HG03135 (cell line): ENCODE data around the gene LGALS12.
"Not testable (repeated sequence)": the region's sequence is repeated elsewhere in the genome, so short reads cannot be mapped to it uniquely, and the experiment has no call there.

Experiments
- ATAC-seq: cut with Tn5 transposase; IDR thresholded peaks from one replicate; pipeline ENCODE4 v1.9.1; 2021; ENCODE audit warnings: mild to moderate bottlenecking, moderate library complexity; ENCODE audit not compliant: unreplicated experiment

LGALS12 gene

GRCh38 chr11:63532117-63532516 is 26.2 kb downstream of the LGALS12 start:
- no peak for ATAC-seq

DNA sequence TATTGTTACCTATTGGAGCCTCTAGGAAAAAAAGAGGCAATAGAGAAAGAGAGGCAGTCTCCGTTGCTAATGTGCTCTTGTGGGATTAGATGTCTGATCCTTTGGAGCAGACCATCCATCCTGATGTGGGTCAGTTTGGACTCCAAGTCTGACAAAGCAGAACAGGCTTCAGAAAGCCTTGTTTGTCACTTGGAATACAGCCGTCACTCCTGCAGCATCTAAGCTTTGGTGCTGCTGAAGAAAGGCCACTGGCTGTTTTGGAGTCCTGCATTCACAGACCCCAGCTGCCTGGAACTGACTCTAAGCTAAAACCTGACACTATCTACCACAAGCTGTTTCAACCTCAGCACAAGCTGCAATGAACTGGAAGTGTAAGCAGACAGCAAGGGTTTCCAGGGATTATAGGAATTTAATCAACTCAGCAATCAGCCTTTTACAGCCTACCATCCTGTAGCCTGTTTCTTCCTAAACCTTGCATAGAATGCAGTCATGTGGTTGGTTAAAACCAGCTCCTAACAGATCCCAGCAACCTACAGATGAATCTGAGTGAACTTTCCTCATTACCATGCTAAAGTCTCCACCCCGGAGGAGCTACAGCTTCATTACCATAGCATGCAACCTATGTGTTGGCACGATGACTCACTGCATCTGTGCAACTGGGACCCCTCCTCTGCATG is 27.1 kb downstream of the LGALS12 start:
- ATAC-seq: no peak

DNA sequence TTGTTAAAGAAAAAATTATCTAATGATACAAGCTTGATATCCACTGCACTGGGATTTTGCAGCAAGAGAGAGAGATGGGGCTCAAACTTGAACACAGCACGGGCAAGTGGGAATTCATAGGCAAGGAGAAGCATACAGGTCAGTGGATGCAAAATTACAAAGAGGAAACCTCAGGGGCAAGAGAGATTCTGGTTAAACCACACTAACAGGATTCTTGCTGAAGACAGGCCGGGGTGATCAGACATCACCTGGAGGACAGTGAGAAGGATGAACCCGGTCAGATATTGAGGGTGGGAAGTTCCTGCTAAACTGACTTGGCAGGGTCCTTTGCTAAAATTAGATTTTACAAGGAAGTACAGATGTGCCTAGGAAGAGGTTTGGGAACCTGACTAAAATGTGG is 28.2 kb downstream of the LGALS12 start:
- ATAC-seq: no peak

GRCh38 chr11:63534895-63535461 is 29.1 kb downstream of the LGALS12 start:
- peak; percentile 42 for ATAC-seq

GRCh38 chr11:63535734-63536133 is 29.9 kb downstream of the LGALS12 start:
- no peak for ATAC-seq

GRCh38 chr11:63536669-63537292 is 30.9 kb downstream of the LGALS12 start, which contains the start of gene PLAAT4:
Gene PLAAT4, plus strand, starts transcription at chr11:63536808. Its CDS starts 61 bp downstream, at chr11:63536869.
- no peak for ATAC-seq

GRCh38 chr11:63537293-63538101 is 31.6 kb downstream of the LGALS12 start:
- ATAC-seq: no peak

DNA sequence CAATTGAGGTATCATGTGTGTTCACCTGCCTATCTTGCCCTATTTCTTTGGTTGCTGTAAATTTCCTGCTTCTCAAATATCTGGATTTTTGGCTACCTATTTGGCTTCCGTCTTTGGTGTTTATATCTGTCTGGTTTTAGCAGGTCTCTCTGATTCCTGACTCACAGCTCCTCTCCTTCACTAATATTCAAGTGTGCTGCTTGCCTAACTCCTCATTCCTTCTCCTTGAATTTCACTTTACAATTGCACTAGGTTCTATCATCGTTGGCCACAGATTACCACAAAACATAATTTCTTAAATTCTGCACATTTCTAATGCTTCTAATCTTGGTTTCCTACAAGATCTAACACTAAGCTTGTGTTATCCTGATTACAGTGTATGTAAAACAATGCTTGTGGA is 36.6 kb downstream of the LGALS12 start:
- ATAC-seq: not testable (repeated sequence)

DNA sequence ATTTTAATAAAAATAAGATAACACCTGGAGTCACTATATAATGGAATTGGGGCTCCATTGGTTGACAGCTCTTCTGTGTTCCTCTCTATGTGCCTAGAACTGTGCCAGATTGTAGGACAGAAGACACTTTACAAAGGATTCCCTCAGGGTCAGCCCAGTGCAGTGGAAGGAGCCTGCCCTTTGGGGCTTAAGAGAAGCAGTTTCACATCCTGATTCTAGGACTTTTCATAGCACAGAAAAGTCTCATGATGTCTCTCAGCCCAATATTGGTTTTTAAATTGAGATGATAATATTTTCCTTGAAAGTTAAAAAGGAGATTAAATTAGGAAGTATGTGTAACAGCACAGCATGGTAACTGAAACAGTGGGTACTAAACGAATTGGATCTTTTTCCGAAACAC is 37.8 kb downstream of the LGALS12 start:
- ATAC-seq: no peak

DNA sequence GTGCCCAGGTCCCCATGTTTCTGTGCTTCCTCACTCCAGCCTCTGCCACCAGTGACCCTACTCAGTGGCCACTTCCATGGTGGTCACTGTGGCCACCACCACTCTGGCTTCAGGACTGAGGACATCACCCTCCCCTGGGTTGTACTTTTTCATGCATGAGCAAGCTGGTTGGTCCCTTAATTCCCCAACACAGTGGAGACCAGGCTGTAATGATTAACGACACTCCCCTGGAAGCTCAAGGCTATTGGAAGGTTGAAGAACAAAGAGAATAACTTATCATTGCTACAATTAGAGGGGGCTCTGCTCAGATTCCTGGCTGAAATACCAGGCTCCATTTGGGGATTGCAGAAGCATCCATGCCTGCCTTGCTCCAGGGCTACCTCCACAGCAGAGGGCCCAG is 41.2 kb downstream of the LGALS12 start:
- no peak for ATAC-seq

DNA sequence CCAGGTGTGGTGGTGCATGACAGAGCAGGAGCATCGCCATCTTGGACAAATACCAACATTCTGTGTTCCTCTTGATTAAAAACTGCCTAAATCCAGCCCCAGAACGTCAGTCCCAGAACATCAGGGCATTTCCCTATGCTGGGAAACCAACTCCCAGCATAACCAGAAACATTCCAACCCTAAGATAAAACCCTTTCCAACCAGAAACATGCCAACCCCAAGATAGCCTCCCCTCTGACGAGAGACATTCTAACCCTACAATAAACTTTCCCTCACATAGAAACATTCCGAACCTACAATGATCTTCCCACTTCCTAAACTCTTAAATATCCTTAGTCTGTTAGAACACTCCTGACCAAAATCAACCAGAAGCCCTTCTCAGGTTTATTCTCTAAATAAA is 42.3 kb downstream of the LGALS12 start:
- no peak for ATAC-seq

GRCh38 chr11:63549411-63549810 is 43.5 kb downstream of the LGALS12 start:
- ATAC-seq: no peak

GRCh38 chr11:63550156-63550700 is 44.3 kb downstream of the LGALS12 start:
- ATAC-seq: not testable (repeated sequence)

- no peak for ATAC-seq
These were observed 45.4 kb downstream of the LGALS12 start for GRCh38 chr11:63551091-63551888.

GRCh38 chr11:63551889-63552266 is 46.0 kb downstream of the LGALS12 start:
- no peak for ATAC-seq

DNA sequence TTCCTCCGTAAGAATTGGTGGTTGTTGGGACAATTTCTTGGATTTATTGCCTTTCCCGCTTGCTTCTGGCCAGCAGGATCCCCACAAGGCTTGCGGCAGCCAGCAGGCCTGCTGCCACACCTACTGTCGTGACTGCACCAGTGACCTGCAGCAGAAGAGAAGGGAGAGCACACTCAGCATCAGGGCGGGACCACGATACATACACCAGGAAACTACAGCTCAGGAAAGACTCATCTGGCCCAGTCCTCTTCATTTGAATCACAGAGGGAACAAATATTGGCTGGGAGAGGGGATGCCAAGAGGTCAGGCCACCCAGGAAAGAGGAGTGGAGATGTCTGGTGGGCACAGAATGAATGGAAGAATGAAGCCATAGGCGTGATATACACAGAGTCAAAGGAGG is 47.0 kb downstream of the LGALS12 start:
- no peak for ATAC-seq

DNA sequence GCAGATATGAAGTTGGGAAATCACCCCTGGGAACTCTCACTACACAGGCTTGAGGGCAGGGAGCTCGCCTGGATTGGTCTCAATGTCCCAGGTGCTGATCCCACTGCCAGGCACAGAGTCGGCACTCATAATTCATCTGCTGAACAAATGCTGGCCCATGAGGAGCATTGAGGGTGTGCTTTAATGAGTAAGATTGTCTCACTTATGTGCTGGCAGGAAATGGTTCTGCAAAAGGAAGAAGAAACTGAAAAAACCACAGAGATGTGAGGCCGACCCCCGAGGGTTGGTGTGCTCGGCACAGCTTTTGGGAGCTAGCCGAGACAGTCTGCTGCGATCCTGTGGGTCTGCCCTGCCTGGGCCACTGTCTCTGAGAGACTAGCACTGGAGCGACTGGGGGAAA is 47.9 kb downstream of the LGALS12 start:
- peak; percentile 77 for ATAC-seq

- ATAC-seq: no peak
These were observed 49.0 kb downstream of the LGALS12 start for GRCh38 chr11:63554877-63555223.

DNA sequence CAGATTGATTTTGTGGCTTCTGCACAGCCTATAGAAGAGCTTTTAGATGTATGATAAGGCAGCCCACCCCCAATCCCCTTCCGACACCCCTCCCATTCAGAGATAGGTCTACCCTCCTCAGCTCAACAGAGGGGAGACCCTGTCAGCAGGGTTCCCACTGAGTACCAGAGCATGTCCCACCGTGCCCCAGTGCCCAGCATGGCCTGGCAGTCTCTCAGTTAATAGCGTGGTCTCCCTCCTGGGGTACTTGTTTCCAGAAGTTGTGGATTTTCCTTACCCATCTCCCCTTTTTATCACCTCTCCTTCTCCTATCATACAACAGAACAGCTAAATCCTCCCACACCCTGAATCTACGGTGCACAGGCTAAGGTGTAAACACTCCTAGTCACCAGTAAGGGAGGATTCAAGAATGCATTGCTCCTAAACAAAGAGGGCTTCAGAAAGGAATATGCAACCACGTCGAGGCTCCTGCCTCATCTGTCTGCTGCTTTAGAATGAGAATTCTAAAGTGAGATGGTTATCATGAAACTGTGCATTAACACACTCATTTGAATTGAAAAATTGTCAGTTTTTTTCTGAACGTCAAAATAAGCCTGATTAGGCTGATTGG is 50.6 kb downstream of the LGALS12 start:
- no peak for ATAC-seq

DNA sequence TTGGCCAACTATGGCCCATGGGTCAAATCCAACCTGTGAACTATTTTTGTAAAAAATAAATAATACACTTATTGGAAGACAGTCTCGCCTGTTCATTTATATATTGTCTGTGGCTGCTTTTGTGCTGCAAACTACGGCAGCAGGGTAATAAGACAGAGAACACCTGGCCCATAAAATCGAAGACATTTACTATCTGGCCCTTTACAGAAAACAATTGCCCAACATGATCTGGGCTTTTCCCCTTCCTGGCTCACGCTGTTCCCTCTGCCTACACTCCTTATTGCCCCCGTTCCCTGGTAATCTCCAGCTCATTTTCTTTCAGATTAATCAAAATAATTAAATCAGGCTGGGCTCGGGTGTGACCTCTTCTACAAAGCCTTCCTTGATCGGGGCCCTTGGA is 51.7 kb downstream of the LGALS12 start:
- no peak for ATAC-seq
